Epithelial cell of proximal tubule (primary cell): ENCODE measurements around the gene PLEKHH1. TPM values are rescaled to one million over a fixed set of nuclear protein-coding genes. Genes with fewer than 3 reads are reported as not detected.
A peak's percentile ranks its signal among the peaks of the same experiment; 100 is the strongest.

Experiments used
- DNase-seq: peaks from one replicate; pipeline ENCODE4 v3.0.0-alpha.2; 2011; ENCODE audit warnings: low read depth
- H3K4me3 ChIP-seq: 2 replicates; pipeline ENCODE4 v1.5.1; 2011; ENCODE audit warnings: low read depth, mild to moderate bottlenecking, low read length
- total RNA-seq: library from RNA; depleted of rRNA; stranded (reverse); fragments of >200 nt; gene quantifications from 2 replicates; pipeline ENCODE4 v1.2.3, GENCODE V29; 2015
- TF ChIP-seq, protein P1 (sequence below): conservative IDR thresholded peaks from 2 replicates; pipeline ENCODE4 v1.5.1; 2012; ENCODE audit warnings: low read depth, mild to moderate bottlenecking, low read length

The PLEKHH1 gene
- total RNA-seq, 1 donor from 2014 or later, result 7.6 TPM

DNA sequence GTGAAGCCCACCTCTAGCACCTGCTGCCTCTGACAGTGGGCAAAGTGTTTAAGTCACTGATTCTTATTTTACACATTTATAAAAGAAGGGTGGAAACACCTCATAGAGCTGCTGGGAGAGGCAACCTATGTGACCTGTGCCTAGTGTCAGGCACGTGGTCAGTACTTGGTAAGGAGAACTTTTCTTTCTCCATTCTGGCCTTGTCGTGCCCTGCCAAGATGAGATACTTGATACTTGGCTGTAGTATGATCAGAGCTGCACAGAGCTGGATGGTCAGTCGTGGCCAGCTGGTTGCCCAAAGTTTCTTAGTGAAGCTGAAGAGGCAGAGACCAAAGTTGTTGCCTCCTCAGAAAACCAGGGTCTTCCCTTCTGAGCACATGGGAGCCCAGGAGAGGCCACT, 24.6 kb downstream of the PLEKHH1 start:
- no peak for DNase-seq
- H3K4me3 ChIP-seq, result no peak overlapping the region
- TF ChIP-seq, protein P1, sequence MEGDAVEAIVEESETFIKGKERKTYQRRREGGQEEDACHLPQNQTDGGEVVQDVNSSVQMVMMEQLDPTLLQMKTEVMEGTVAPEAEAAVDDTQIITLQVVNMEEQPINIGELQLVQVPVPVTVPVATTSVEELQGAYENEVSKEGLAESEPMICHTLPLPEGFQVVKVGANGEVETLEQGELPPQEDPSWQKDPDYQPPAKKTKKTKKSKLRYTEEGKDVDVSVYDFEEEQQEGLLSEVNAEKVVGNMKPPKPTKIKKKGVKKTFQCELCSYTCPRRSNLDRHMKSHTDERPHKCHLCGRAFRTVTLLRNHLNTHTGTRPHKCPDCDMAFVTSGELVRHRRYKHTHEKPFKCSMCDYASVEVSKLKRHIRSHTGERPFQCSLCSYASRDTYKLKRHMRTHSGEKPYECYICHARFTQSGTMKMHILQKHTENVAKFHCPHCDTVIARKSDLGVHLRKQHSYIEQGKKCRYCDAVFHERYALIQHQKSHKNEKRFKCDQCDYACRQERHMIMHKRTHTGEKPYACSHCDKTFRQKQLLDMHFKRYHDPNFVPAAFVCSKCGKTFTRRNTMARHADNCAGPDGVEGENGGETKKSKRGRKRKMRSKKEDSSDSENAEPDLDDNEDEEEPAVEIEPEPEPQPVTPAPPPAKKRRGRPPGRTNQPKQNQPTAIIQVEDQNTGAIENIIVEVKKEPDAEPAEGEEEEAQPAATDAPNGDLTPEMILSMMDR, result no peak

DNA sequence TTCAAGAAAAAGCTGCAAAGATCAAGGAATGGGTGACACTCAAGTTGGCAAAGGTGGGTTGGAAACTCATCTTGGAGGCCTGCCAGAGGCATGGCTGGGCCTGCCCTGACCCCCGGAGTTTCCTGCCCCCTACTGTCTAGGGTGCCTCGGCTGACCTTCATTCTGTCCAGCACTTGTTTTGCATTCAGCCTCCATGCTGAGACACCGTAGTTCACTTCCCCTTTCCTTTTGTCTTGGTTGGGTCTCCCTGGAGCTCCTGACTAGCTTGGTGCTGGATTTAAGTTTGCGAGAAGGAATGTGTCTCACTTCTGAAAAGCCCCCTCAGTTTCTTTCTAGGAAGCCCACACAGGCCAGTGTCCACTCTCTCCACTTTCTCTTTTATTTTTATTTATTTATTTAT, 26.5 kb downstream of the PLEKHH1 start:
- DNase-seq, result no peak

DNA sequence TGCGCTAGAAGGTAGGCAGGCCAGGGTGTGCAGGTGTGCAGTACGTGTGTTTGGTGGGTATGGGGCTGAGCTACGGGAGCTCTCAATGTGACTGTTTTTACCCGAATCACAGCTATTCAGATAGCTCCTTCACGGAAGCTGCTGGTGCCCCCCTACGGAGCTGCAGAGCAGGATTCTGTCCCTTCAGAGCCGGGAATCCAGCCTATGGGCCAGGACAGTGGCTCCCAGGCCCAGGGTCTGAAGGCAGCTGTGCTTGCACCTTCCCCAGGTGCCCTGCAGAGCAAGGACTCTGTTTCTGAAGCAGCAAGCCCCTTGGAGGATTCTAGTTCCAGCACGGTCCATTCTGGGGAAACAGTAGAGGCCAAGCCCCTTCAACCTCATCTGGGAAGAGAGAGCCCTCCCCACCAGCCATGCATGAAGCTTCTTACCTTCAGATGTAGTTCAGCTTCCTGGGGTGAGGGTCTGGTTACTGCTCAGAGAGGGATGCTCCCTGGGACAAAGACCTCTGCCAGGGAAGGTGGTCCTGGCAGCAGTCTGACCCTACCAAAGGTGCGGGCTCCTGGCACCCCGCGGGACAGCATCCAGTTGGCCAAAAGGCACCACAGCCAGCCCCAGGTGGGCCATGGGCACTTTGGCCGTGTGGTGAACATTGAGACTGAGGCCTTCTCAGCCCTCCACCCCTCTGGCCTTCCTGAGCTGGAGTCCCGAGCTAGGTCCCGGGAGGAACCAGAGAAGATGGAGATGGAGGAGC, 29.1 kb downstream of the PLEKHH1 start:
- DNase-seq, result no peak
- no peak overlapping the region for H3K4me3 ChIP-seq
- TF ChIP-seq, protein P1, result no peak

More for the DNA sequence above, 26.5 kb downstream of the PLEKHH1 start:
- H3K4me3 ChIP-seq, result no peak overlapping the region
- TF ChIP-seq, protein P1, result no peak

DNA sequence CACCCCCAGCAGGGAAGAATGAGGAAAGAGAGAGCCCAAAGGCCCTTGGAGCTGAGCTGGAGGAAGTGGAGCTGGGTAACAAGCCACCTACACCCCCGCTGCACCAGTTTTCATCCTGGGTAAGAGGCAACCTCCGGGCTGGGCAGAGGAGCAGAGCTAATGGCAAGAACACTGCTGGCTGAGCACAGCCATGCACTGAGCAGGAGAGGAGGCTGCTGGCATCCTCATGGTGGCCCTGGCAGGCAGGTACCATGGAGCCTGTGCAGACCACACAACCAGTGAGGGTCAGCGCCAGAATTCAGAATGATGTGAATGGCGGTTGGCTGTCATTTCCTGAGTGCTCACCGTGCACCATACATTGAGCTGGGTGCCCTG, 29.7 kb downstream of the PLEKHH1 start:
- DNase-seq, result no peak
- H3K4me3 ChIP-seq, result no peak overlapping the region
- TF ChIP-seq, protein P1, result no peak

DNA sequence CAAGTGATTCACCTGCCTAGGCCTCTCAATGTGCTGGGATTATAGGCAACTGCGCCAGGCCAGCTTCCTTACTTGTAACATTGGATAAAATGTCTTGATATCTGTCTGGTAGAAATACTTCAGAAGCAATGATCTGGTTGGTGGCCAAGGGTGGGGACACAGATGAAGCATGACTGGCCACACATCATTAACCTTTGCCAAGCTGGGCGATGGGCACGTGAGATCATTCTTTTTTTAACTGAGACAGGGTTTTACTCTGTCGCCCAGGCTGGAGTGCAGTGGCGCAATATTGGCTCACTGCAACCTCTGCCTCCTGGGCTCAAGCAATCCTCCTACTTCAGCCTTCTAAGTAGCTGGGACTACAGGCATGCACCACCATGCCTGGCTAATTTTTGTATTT, 31.1 kb downstream of the PLEKHH1 start:
- DNase-seq, result peak; percentile 70
- H3K4me3 ChIP-seq, result no peak overlapping the region
- TF ChIP-seq, protein P1, result no peak

DNA sequence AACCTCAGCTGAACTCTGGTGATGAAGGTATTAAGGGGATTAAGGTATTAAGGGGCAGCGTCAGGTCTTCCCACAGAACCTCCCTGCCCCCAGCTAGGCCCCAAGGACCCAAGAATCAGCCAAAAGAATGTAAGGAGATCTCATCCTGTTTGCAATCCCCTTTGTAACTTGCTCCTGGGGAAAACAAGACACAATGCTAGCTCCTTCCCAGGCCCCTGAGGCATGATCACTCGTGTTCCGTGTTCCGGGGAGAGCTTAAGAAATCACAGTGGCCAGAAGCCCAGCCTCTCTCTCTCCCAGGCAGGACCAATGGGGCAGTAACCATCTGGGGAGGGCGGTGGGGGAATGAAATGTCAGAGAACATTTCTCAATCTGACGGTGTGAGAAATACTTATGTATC, 33.8 kb downstream of the PLEKHH1 start:
- H3K4me3 ChIP-seq, result no peak overlapping the region
- no peak for DNase-seq
- TF ChIP-seq, protein P1, result no peak

DNA sequence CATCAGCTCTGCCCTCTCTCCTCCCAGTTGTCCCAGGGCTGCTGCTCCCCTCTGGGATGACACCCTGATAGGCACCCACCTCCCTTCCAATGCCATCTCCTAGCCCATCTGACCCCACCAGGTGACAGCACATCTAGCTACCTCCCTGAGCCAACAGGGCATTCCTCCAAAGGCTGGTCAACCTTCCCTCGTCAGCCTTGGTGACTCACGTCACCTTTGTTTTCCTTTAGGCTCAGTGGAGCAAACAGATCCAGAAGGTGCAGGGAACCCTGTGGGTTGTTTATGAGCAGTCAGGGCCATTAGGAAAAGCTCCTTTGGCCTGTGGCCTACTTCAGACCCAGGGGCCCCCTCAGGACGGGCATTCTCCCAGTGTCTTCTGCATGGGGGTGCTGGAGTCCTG, 34.6 kb downstream of the PLEKHH1 start:
- TF ChIP-seq, protein P1, result no peak
- no peak for DNase-seq
- H3K4me3 ChIP-seq, result no peak overlapping the region
